CD14-positive monocyte (primary cell): ENCODE results near the gene GID8. TPM values are rescaled to one million over a fixed set of nuclear protein-coding genes. Genes with fewer than 3 reads are reported as not detected.

Experiments used
- DNase-seq, 3 donors: peaks; one replicate each; pipeline ENCODE4 v3.0.0-alpha.2; 2011 to 2022
- H2AFZ ChIP-seq: 2 replicates; pipeline ENCODE4 v1.6.0; 2012; ENCODE audit warnings: mild to moderate bottlenecking, low read depth, low read length, inconsistent platforms; ENCODE audit not compliant: insufficient read depth, poor library complexity, severe bottlenecking
- H3K27ac ChIP-seq, 2 donors: 1 replicate in 1 of 2; 2 replicates in 1 of 2; pipeline ENCODE4 v1.5.1; 2012 to 2013; ENCODE audit warnings: low read length in 2 of 2, control low read depth in 1 of 2, inconsistent platforms in 1 of 2, low read depth in 1 of 2, mild to moderate bottlenecking in 1 of 2
- H3K27me3 ChIP-seq, 2 donors: one replicate each; pipeline versions ENCODE4 v1.6.0 to v1.6.1; 2011 to 2013; ENCODE audit warnings: low read length in 2 of 2; ENCODE audit not compliant: control insufficient read depth in 2 of 2, insufficient read depth in 2 of 2
- H3K36me3 ChIP-seq, 2 donors: replicated peaks in 1 of 2; 1 replicate in 1 of 2; 2 replicates in 1 of 2; pipeline versions ENCODE4 v1.5.1 to v1.6.1; 2012 to 2013; ENCODE audit warnings: low read length in 2 of 2, control low read depth in 1 of 2, inconsistent platforms in 1 of 2, mild to moderate bottlenecking in 1 of 2; ENCODE audit not compliant: insufficient read depth in 2 of 2, control insufficient read depth in 1 of 2
- H3K4me1 ChIP-seq, 2 donors: 1 replicate in 1 of 2; 2 replicates in 1 of 2; pipeline versions ENCODE4 v1.5.1 to v1.6.1; 2012 to 2013; ENCODE audit warnings: low read length in 2 of 2, control low read depth in 1 of 2, inconsistent platforms in 1 of 2, mild to moderate bottlenecking in 1 of 2, moderate library complexity in 1 of 2; ENCODE audit not compliant: insufficient read depth in 2 of 2, control insufficient read depth in 1 of 2
- H3K4me2 ChIP-seq: replicated peaks from 2 replicates; pipeline ENCODE3; 2012; ENCODE audit warnings: low read length, moderate library complexity, mild to moderate bottlenecking; ENCODE audit not compliant: poor library complexity, severe bottlenecking; ENCODE audit errors: extremely low read depth
- H3K4me3 ChIP-seq, 3 experiments: fragments of 200-600 bp in 1 of 3; sonication (generic) in 1 of 3; replicated peaks in 1 of 3; 1 replicate in 2 of 3; 2 replicates in 1 of 3; pipeline ENCODE4 v1.5.1; 2011 to 2013; ENCODE audit warnings: low read length in 3 of 3, mild to moderate bottlenecking in 3 of 3, control low read depth in 2 of 3, low read depth in 2 of 3, inconsistent platforms in 1 of 3, moderate library complexity in 1 of 3
- H3K79me2 ChIP-seq: 2 replicates; pipeline ENCODE4 v1.6.0; 2012; ENCODE audit warnings: mild to moderate bottlenecking, control low read depth, inconsistent platforms, low read length, moderate library complexity; ENCODE audit not compliant: insufficient read depth
- H3K9ac ChIP-seq: 2 replicates; pipeline ENCODE4 v1.6.0; 2017; ENCODE audit warnings: low read length, mild to moderate bottlenecking; ENCODE audit not compliant: insufficient read depth, poor library complexity, severe bottlenecking
- H3K9me3 ChIP-seq, 2 donors: replicated peaks in 1 of 2; 1 replicate in 1 of 2; 2 replicates in 1 of 2; pipeline versions ENCODE4 v1.5.1 to v1.6.1; 2012 to 2013; ENCODE audit warnings: low read length in 2 of 2, control low read depth in 1 of 2; ENCODE audit not compliant: control insufficient read depth in 1 of 2, insufficient read depth in 1 of 2
- H4K20me1 ChIP-seq: 2 replicates; pipeline ENCODE4 v1.6.0; 2012; ENCODE audit warnings: mild to moderate bottlenecking, low read length, control low read depth, moderate library complexity; ENCODE audit not compliant: insufficient read depth
- H3K27ac Mint-ChIP-seq, 7 donors: one replicate each; pipeline ENCODE4 v1.8.0; 2020; ENCODE audit warnings: mild to moderate bottlenecking in 7 of 7, mixed read lengths in 7 of 7, moderate library complexity in 6 of 7, inconsistent platforms in 2 of 7
- H3K27me3 Mint-ChIP-seq, 3 donors: one replicate each; pipeline ENCODE4 v1.8.0; 2021 to 2022; ENCODE audit warnings: low read depth in 3 of 3, mild to moderate bottlenecking in 3 of 3, mixed read lengths in 3 of 3, moderate library complexity in 3 of 3, inconsistent platforms in 1 of 3
- H3K36me3 Mint-ChIP-seq, 2 donors: one replicate each; pipeline ENCODE4 v1.8.0; 2020; ENCODE audit warnings: mixed read lengths in 2 of 2, inconsistent platforms in 1 of 2, mild to moderate bottlenecking in 1 of 2
- H3K4me1 Mint-ChIP-seq: one replicate; pipeline ENCODE4 v1.8.0; 2020; ENCODE audit warnings: mild to moderate bottlenecking, mixed read lengths
- H3K4me3 Mint-ChIP-seq, 2 donors: one replicate each; pipeline ENCODE4 v1.8.0; 2020; ENCODE audit warnings: mild to moderate bottlenecking in 2 of 2, mixed read lengths in 2 of 2, moderate library complexity in 1 of 2
- H3K9me3 Mint-ChIP-seq, 7 donors: one replicate each; pipeline ENCODE4 v1.8.0; 2020 to 2022; ENCODE audit warnings: mixed read lengths in 7 of 7, mild to moderate bottlenecking in 6 of 7, moderate library complexity in 6 of 7, inconsistent platforms in 2 of 7
- CTCF ChIP-seq: fragments of 200-600 bp; IDR thresholded peaks from one replicate; pipeline ENCODE4 v1.8.0; 2022; ENCODE audit warnings: antibody characterized with exemption, mild to moderate bottlenecking
- WGBS: methylation state at CpG from one replicate; pipeline ENCODE4 v1.1.5; 2013; ENCODE audit warnings: missing lambda C conversion rate; ENCODE audit not compliant: insufficient coverage; 5-methylcytosine and 5-hydroxymethylcytosine counted together
- intact Hi-C, 2 donors: fragments of 100-400 bp; cut with micrococcal nuclease; formaldehyde crosslinking; loops; one replicate each; pipeline versions ENCODE4 v1.15.0 to v1.15.1; 2023
- polyA plus RNA-seq, 3 donors: library from polyadenylated mRNA; depleted of rRNA in 1 of 3; unstranded in 2 of 3; stranded (reverse) in 1 of 3; fragments of 300-500 nt in 2 of 3; fragments of >200 nt in 1 of 3; fragmentation: Illumina TruSeq in 2 of 3; gene quantifications; 1 replicate in 2 of 3; 2 replicates in 1 of 3; pipeline ENCODE4 v1.2.3, GENCODE V29; 2012 to 2021

GID8 gene
- polyA plus RNA-seq, 3 donors, result 12.4 to 19.7 (median 12.7) TPM

- Mint-ChIP-seq H3K4me1 (peaks cover 28% of the 10 kb centered on the region), H3K9me3 (no peaks in the 10 kb centered on the region), H3K36me3 (peaks cover 21 to 27% of the 10 kb centered on the region in 2 donors), H3K27ac (peak overlapping the region; percentile 78 to 96 (median 90)), H3K27me3 (peaks cover 0 to 1% (median 0%) of the 10 kb centered on the region in 3 donors), H3K4me3 (peak overlapping the region; percentile 92 to 96)
- Histone ChIP-seq H2AFZ (peak overlapping the region; percentile 98), H3K9ac (peak overlapping the region; percentile 87), H3K27ac (peak overlapping the region; percentile 59 to 88), H3K4me2 (peak overlapping the region; percentile 94), H3K36me3 (peaks cover 27 to 38% of the 10 kb centered on the region in 2 donors), H3K4me1 (peaks cover 27 to 36% of the 10 kb centered on the region in 2 donors), H3K9me3 (no peaks in the 10 kb centered on the region), H3K79me2 (peaks cover 96% of the 10 kb centered on the region), H3K4me3 (peak overlapping the region; percentile 94 to 99 (median 97)), H3K27me3 (no peaks in the 10 kb centered on the region), H4K20me1 (peaks cover 33% of the 10 kb centered on the region)
- WGBS, result under 1% methylated on average over 90 of the region's 92 CpGs
- intact Hi-C loops, result loop anchor here (2.0 to 10.0 kb wide), 5 partner anchors 13 to 700 kb away; partner anchors contain the start of genes SLC17A9 (in 2 of the 2), ADRM1 (in 1 of the 2), OSBPL2 (in 1 of the 2) and YTHDF1 (in 1 of the 2)
- TF ChIP-seq CTCF, result no peak
- peak; percentile 94 to 97 (median 97) for DNase-seq
Observed at GRCh38 chr20:62937268-62938104, 461 bp upstream of the GID8 start.

- intact Hi-C loops, result no loop called here
- H3K4me3 ChIP-seq, result no peak overlapping the region
- no peak overlapping the region for H3K9ac ChIP-seq
- Mint-ChIP-seq H3K36me3 (peaks cover 46 to 53% of the 10 kb centered on the region in 2 donors), H3K9me3 (no peaks in the 10 kb centered on the region), H3K27ac (no peak overlapping the region), H3K27me3 (peaks cover 0 to 1% (median 0%) of the 10 kb centered on the region in 3 donors), H3K4me1 (peaks cover 25% of the 10 kb centered on the region), H3K4me3 (no peak overlapping the region)
- 92% methylated on average over 5 of the region's 8 CpGs for WGBS
- no peak for DNase-seq
- TF ChIP-seq CTCF, result no peak
- no peaks in the 10 kb centered on the region for H3K27me3 ChIP-seq
- H4K20me1 ChIP-seq, result peaks cover 28% of the 10 kb centered on the region
- peaks cover 25 to 33% of the 10 kb centered on the region in 2 donors for H3K4me1 ChIP-seq
- peak overlapping the region in 1 of 2 donors; percentile 4 for H3K27ac ChIP-seq
- H3K4me2 ChIP-seq, result no peak overlapping the region
- H3K36me3 ChIP-seq, result peaks cover 47 to 55% of the 10 kb centered on the region in 2 donors
- H3K9me3 ChIP-seq, result no peaks in the 10 kb centered on the region
- no peak overlapping the region for H2AFZ ChIP-seq
- H3K79me2 ChIP-seq, result peaks cover 80% of the 10 kb centered on the region
Observed at GRCh38 chr20:62940875-62941274, 2.9 kb downstream of the GID8 start.
